ENCODE measurements around the gene P2RY10.

The P2RY10 gene, protein sequence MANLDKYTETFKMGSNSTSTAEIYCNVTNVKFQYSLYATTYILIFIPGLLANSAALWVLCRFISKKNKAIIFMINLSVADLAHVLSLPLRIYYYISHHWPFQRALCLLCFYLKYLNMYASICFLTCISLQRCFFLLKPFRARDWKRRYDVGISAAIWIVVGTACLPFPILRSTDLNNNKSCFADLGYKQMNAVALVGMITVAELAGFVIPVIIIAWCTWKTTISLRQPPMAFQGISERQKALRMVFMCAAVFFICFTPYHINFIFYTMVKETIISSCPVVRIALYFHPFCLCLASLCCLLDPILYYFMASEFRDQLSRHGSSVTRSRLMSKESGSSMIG

DNA sequence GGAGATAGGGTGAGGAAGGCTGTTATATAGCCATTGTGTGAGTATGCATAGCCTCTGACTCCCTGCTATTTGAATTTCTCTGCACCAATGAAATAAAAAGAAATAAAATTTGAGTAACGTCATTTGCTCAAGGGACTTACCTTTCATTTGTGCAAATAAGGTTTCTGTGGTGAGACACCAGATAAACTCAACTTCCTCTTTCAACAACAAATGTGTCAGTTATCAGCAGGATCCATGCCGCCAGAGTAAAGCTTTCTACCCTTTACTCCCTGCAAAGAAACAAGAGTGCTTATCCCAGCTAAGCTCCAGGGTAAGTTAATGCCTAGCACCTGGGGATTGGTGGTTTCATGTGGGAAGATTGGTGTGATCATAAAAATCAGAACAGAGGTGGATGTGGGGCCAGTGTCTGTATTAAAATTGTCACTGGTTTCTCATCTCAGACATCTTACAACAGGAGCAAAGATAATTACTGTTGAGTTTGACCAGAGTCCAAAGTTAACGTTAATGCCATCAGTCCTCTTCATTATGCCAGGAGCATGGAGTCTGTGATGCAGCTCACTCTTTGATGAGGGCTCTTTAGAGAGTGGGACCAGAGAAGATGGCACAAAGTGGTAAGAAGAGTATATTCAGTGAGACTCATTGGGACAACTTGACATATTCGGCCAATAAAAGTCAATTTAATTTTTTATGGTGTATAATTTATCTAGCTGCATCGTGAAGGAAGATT is at the start of gene P2RY10:
Gene P2RY10 (plus strand): TSS at position 206 of the 727 bp plus-strand sequence. CDS start 15,130 bp downstream, outside the sequence.
- TF ChIP-seq, protein P1, sequence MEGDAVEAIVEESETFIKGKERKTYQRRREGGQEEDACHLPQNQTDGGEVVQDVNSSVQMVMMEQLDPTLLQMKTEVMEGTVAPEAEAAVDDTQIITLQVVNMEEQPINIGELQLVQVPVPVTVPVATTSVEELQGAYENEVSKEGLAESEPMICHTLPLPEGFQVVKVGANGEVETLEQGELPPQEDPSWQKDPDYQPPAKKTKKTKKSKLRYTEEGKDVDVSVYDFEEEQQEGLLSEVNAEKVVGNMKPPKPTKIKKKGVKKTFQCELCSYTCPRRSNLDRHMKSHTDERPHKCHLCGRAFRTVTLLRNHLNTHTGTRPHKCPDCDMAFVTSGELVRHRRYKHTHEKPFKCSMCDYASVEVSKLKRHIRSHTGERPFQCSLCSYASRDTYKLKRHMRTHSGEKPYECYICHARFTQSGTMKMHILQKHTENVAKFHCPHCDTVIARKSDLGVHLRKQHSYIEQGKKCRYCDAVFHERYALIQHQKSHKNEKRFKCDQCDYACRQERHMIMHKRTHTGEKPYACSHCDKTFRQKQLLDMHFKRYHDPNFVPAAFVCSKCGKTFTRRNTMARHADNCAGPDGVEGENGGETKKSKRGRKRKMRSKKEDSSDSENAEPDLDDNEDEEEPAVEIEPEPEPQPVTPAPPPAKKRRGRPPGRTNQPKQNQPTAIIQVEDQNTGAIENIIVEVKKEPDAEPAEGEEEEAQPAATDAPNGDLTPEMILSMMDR (IDR thresholded peaks at IDR 0.05; ENCODE audit: borderline replicate concordance, control extremely low read depth, extremely low read depth, insufficient read depth, missing control alignments), result no peak
- in situ Hi-C loops (cut with MboI; ENCODE audit: low sequenced_read_pairs, unreplicated experiment), result loop anchor here (10.0 kb wide), 1 partner anchor 209 kb away; no protein-coding TSS in a partner anchor
- peak; percentile 28 for DNase-seq (ENCODE audit: low spot score)

DNA sequence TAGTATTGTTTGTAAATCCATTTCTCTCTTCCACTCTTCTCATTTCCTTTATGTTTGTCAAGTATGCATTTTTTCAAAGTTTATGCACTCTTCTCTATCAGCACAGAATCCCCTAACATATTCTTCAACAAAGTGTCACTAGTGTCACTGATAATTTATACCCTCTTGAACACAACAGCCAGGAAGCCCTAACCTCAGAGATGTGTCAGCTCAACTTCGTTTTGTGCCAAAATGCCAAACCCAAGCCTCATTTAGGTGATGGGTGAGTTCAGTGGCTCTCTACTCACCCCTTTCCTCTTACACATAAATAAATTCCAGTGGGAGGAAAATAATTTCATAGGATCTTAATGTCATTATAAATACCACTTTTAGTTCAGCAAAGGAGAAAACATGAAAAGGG is 22.4 kb upstream of the P2RY10 start:
- in situ Hi-C loops (cut with MboI; ENCODE audit: low sequenced_read_pairs, unreplicated experiment), result no loop called here
- TF ChIP-seq, protein P1 (IDR thresholded peaks at IDR 0.05; ENCODE audit: borderline replicate concordance, control extremely low read depth, extremely low read depth, insufficient read depth, missing control alignments), result no peak
- no peak for DNase-seq (ENCODE audit: low spot score)

DNA sequence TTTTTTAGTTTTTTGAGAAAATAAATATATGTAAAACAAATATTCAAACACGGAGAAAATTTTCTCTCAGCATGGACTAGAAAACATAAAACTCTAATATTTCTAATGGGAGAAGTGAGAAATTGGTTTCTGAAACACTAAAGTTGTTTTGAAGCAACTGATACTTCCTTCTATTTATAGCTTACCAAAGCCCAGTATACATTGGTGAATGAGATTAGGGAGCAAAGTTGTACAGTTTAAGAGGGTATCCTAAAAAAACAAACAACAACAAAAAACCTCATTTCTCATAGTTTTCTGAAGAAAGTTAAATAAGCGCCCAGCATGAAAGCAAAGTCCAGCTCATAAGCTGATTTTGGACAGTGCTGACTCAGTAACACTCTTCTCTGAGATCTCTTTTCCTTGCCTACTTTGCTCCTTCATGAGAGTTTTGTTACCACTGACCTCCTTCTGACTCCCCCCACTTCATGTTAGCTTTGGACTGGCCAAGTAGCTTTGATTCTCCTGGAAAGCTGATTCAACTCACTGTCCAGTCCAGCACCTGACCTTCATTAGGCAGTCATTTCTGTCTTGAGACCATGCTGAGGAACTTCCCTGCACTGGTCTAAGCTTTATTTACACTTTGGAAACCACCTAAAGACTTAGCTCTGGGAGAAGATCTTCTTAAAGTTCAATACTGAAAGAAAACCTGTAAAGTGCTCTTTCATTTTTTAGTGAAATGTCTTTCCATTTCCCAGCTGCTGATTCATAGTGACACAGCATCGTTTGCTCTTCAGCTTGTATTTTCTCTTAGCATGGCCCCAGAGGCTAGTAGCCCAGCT is 21.8 kb upstream of the P2RY10 start:
- DNase-seq (ENCODE audit: low spot score), result peak; percentile 55
- in situ Hi-C loops (cut with MboI; ENCODE audit: low sequenced_read_pairs, unreplicated experiment), result no loop called here
- TF ChIP-seq, protein P1 (IDR thresholded peaks at IDR 0.05; ENCODE audit: borderline replicate concordance, control extremely low read depth, extremely low read depth, insufficient read depth, missing control alignments), result no peak

DNA sequence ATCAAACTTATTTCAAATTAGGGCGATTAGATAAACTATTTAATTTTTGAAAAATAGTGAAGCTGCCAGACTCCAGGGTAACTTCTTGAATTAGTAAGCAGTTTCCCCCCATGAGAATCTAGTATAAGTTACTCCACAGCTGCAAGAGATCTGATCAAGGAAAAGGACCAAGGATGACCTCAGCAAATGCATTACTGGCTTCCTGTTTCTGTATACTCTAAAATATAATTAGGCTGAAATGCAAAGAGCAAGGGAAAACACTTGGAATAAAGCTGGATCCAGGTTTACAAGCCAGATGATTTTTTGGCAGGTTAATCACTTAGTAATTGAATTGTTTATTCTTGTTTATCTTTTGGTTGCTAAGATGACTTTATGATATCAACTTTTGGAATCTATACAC is 13.4 kb upstream of the P2RY10 start:
- DNase-seq (ENCODE audit: low spot score), result no peak
- TF ChIP-seq, protein P1 (IDR thresholded peaks at IDR 0.05; ENCODE audit: borderline replicate concordance, control extremely low read depth, extremely low read depth, insufficient read depth, missing control alignments), result no peak
- in situ Hi-C loops (cut with MboI; ENCODE audit: low sequenced_read_pairs, unreplicated experiment), result no loop called here

DNA sequence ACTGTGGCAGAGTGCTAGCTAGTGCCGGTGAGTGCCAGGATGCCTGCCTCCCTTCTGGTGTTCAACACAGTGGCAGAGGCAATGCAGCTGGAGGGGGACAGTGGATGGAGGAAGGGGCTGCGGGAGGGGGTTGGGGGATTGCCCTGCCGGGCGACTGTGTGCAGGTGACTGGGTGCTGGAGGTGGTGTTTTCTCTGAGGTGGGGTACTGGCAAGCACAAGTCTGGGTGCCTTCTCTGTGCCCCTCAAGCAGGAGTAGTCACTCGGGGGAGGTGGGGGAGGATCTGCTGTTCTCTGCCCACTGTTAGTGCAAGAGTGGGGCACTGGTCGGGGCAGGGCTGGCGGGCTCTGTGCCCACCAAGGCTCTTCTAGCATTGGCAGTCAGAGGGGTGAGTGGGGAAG is 10.3 kb upstream of the P2RY10 start:
- in situ Hi-C loops (cut with MboI; ENCODE audit: low sequenced_read_pairs, unreplicated experiment), result no loop called here
- TF ChIP-seq, protein P1 (IDR thresholded peaks at IDR 0.05; ENCODE audit: borderline replicate concordance, control extremely low read depth, extremely low read depth, insufficient read depth, missing control alignments), result no peak
- DNase-seq (ENCODE audit: low spot score), result no peak

DNA sequence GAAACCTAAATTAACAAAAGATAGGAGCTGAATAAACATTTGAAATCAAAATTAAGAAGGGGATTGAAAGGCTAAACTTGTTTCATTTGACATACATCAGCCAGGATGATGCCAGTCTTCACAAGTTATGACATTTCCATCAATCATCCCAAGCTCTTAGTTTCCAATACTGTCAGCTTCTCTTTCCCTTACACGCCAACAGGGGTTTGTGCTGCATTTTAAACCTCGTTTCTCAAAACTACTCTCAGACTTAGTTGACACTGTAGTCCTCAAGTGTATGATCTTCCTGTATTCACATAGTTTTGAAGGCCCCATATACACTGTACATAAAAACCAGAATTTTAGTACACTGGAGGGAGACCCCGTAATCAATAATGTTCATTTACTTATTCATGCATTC is 840 bp upstream of the P2RY10 start:
- in situ Hi-C loops (cut with MboI; ENCODE audit: low sequenced_read_pairs, unreplicated experiment), result loop anchor here (10.0 kb wide), 1 partner anchor 210 kb away; no protein-coding TSS in a partner anchor
- no peak for DNase-seq (ENCODE audit: low spot score)
- TF ChIP-seq, protein P1 (IDR thresholded peaks at IDR 0.05; ENCODE audit: borderline replicate concordance, control extremely low read depth, extremely low read depth, insufficient read depth, missing control alignments), result no peak

Measured in GM13976 (cell line).